Esophagus (tissue), 2 donors: ENCODE measurements around the gene PROSER3. TPM values are rescaled to one million over a fixed set of nuclear protein-coding genes. Genes with fewer than 3 reads are reported as not detected.

Experiments
- H3K27ac ChIP-seq, 2 donors: one replicate each; pipeline ENCODE4 v1.5.1; 2013; ENCODE audit warnings: low read depth in 2 of 2, mild to moderate bottlenecking in 2 of 2, inconsistent platforms in 1 of 2, low read length in 1 of 2, moderate library complexity in 1 of 2
- H3K27me3 ChIP-seq, 2 donors: one replicate each; pipeline ENCODE4 v1.6.1; 2013; ENCODE audit warnings: low read length in 2 of 2, control low read depth in 1 of 2, mild to moderate bottlenecking in 1 of 2; ENCODE audit not compliant: insufficient read depth in 2 of 2, control insufficient read depth in 1 of 2
- H3K36me3 ChIP-seq, 2 donors: one replicate each; pipeline ENCODE4 v1.6.1; 2013; ENCODE audit warnings: low read length in 1 of 2; ENCODE audit not compliant: control insufficient read depth in 2 of 2, insufficient read depth in 2 of 2
- H3K4me1 ChIP-seq, 2 donors: one replicate each; pipeline ENCODE4 v1.6.1; 2013; ENCODE audit warnings: low read length in 1 of 2; ENCODE audit not compliant: control insufficient read depth in 2 of 2, insufficient read depth in 2 of 2
- H3K4me3 ChIP-seq, 2 donors: one replicate each; pipeline ENCODE4 v1.5.1; 2013; ENCODE audit warnings: low read length in 2 of 2, mild to moderate bottlenecking in 2 of 2, low read depth in 1 of 2, moderate library complexity in 1 of 2
- H3K9me3 ChIP-seq, 2 donors: one replicate each; pipeline ENCODE4 v1.6.1; 2013; ENCODE audit warnings: mild to moderate bottlenecking in 2 of 2, low read depth in 1 of 2, low read length in 1 of 2, moderate library complexity in 1 of 2; ENCODE audit not compliant: control insufficient read depth in 2 of 2, insufficient read depth in 1 of 2
- WGBS, 2 donors: extraction: QIAGEN DNeasy Blood & Tissue Kit; methylation state at CpG; one replicate each; pipeline ENCODE4 v1.1.7; 2013; 5-methylcytosine and 5-hydroxymethylcytosine counted together
- polyA plus RNA-seq, 2 donors: library from polyadenylated mRNA; stranded (reverse); fragments of 200-250 nt; gene quantifications; one replicate each; pipeline ENCODE4 v1.2.3, GENCODE V29; 2013
- donor health status: healthy with polysubstance abuse.
- donor health status: Bipolar disorder and iron deficiency.

The PROSER3 gene
- polyA plus RNA-seq, 2 donors = 5.5 to 13.8 TPM

GRCh38 chr19:35773020-35773806 lies 15.2 kb downstream of the PROSER3 start:
- H3K36me3 ChIP-seq = peaks cover 0 to 3% of the 10 kb centered on the region in 2 donors
- WGBS, 2 donors = 52 to 60% methylated on average over 9 of the region's 9 CpGs
- H3K27ac ChIP-seq = no peak overlapping the region

GRCh38 chr19:35774274-35775045 lies 16.5 kb downstream of the PROSER3 start:
- Histone ChIP-seq H3K9me3 (no peaks in the 10 kb centered on the region), H3K36me3 (no peaks in the 10 kb centered on the region), H3K4me3 (peak overlapping the region in 1 of 2 donors; percentile 70), H3K27ac (no peak overlapping the region), H3K27me3 (no peaks in the 10 kb centered on the region), H3K4me1 (peaks cover 0 to 7% of the 10 kb centered on the region in 2 donors)
- WGBS, 2 donors = 34 to 46% methylated on average over 16 of the region's 16 CpGs

More at GRCh38 chr19:35773020-35773806, 15.2 kb downstream of the PROSER3 start:
- Histone ChIP-seq H3K27me3 (no peaks in the 10 kb centered on the region), H3K4me1 (peaks cover 0 to 7% of the 10 kb centered on the region in 2 donors), H3K4me3 (no peak overlapping the region), H3K9me3 (no peaks in the 10 kb centered on the region)

- no peak overlapping the region for H3K27ac ChIP-seq
- peak overlapping the region; percentile 70 to 87 for H3K4me3 ChIP-seq
- peaks cover 0 to 7% of the 10 kb centered on the region in 2 donors for H3K4me1 ChIP-seq
- H3K9me3 ChIP-seq = no peaks in the 10 kb centered on the region
- H3K27me3 ChIP-seq = no peaks in the 10 kb centered on the region
- WGBS, 2 donors = 11 to 32% methylated on average over 9 of the region's 9 CpGs
- H3K36me3 ChIP-seq = peaks cover 0 to 2% of the 10 kb centered on the region in 2 donors
Measured at GRCh38 chr19:35775046-35775297, 17.0 kb downstream of the PROSER3 start.

- H3K9me3 ChIP-seq = no peaks in the 10 kb centered on the region
- 1 to 2% methylated on average over 32 to 82 of the region's 82 CpGs for WGBS, 2 donors
- peaks cover 0 to 7% of the 10 kb centered on the region in 2 donors for H3K4me1 ChIP-seq
- peaks cover 0 to 6% of the 10 kb centered on the region in 2 donors for H3K36me3 ChIP-seq
- H3K4me3 ChIP-seq = peak within 1 kb of the TSS; percentile 70 to 87
- H3K27ac ChIP-seq = peak within 1 kb of the TSS; percentile 20 to 28
- no peaks in the 10 kb centered on the region for H3K27me3 ChIP-seq
Measured at GRCh38 chr19:35775298-35776101, 17.5 kb downstream of the PROSER3 start, which contains the start of gene ARHGAP33. TSS of gene ARHGAP33 (plus strand) at chr19:35775564. CDS start at chr19:35775659, 95 bp downstream.

- no peak overlapping the region for H3K27ac ChIP-seq
- H3K4me3 ChIP-seq = peak overlapping the region; percentile 70 to 87
- no peaks in the 10 kb centered on the region for H3K9me3 ChIP-seq
- H3K27me3 ChIP-seq = no peaks in the 10 kb centered on the region
- peaks cover 0 to 7% of the 10 kb centered on the region in 2 donors for H3K4me1 ChIP-seq
- peaks cover 0 to 11% of the 10 kb centered on the region in 2 donors for H3K36me3 ChIP-seq
- 54 to 61% methylated on average over 13 of the region's 13 CpGs for WGBS, 2 donors
Measured at GRCh38 chr19:35776102-35776788, 18.3 kb downstream of the PROSER3 start.

GRCh38 chr19:35777086-35777841 lies 19.3 kb downstream of the PROSER3 start:
- WGBS, 2 donors = 78% methylated on average over 19 of the region's 19 CpGs
- Histone ChIP-seq H3K4me1 (peaks cover 0 to 7% of the 10 kb centered on the region in 2 donors), H3K9me3 (no peaks in the 10 kb centered on the region), H3K4me3 (no peak overlapping the region), H3K36me3 (peaks cover 0 to 14% of the 10 kb centered on the region in 2 donors), H3K27me3 (no peaks in the 10 kb centered on the region), H3K27ac (no peak overlapping the region)

GRCh38 chr19:35777961-35778360 lies 20.0 kb downstream of the PROSER3 start:
- H3K4me1 ChIP-seq = peaks cover 0 to 7% of the 10 kb centered on the region in 2 donors
- H3K27ac ChIP-seq = no peak overlapping the region
- no peak overlapping the region for H3K4me3 ChIP-seq
- 86 to 97% methylated on average over 7 of the region's 7 CpGs for WGBS, 2 donors
- peaks cover 0 to 18% of the 10 kb centered on the region in 2 donors for H3K36me3 ChIP-seq
- H3K9me3 ChIP-seq = no peaks in the 10 kb centered on the region
- H3K27me3 ChIP-seq = no peaks in the 10 kb centered on the region

GRCh38 chr19:35779033-35779432 lies 21.1 kb downstream of the PROSER3 start:
- 86 to 91% methylated on average over 8 of the region's 8 CpGs for WGBS, 2 donors
- Histone ChIP-seq H3K27me3 (no peaks in the 10 kb centered on the region), H3K36me3 (peaks cover 0 to 18% of the 10 kb centered on the region in 2 donors), H3K4me1 (peaks cover 0 to 7% of the 10 kb centered on the region in 2 donors), H3K9me3 (no peaks in the 10 kb centered on the region), H3K4me3 (no peak overlapping the region), H3K27ac (no peak overlapping the region)
